HepG2 (cell line): ENCODE data around the gene FAM83F. TPM values are rescaled to one million over a fixed set of nuclear protein-coding genes. Genes with fewer than 3 reads are reported as not detected.

Experiments used
- BORCS8-MEF2B ChIP-seq: sonication (generic); formaldehyde crosslinking; IDR thresholded peaks from 2 replicates; pipeline ENCODE4 v1.8.0; 2022; ENCODE audit warnings: mild to moderate bottlenecking, missing genetic modification reagents
- DMAP1 ChIP-seq: IDR thresholded peaks from 2 replicates; pipeline ENCODE4 v1.6.1; 2016
- DMTF1 ChIP-seq: sonication (generic); formaldehyde crosslinking; IDR thresholded peaks from 2 replicates; pipeline ENCODE4 v1.4.0; 2020; ENCODE audit warnings: mild to moderate bottlenecking, missing genetic modification reagents
- HMG20B ChIP-seq: conservative IDR thresholded peaks from 2 replicates; pipeline ENCODE4 v1.6.1; 2016; ENCODE audit warnings: missing genetic modification reagents, missing compliant biosample characterization
- HNRNPH1 ChIP-seq: fragments of 200-400 bp; formaldehyde crosslinking; optimal IDR thresholded peaks from 2 replicates; pipeline ENCODE3; 2017; ENCODE audit warnings: mild to moderate bottlenecking, low read depth, low read length
- KDM2A ChIP-seq: sonication (generic); formaldehyde crosslinking; IDR thresholded peaks from 2 replicates; pipeline ENCODE4 v1.4.0; 2020; ENCODE audit warnings: low read depth, missing genetic modification reagents, borderline replicate concordance
- MEF2D ChIP-seq: sonication (generic); formaldehyde crosslinking; IDR thresholded peaks from 2 replicates; pipeline ENCODE4 v1.5.1; 2020; ENCODE audit warnings: mild to moderate bottlenecking, missing genetic modification reagents
- NFE2 ChIP-seq: sonication (generic); formaldehyde crosslinking; IDR thresholded peaks from 2 replicates; pipeline ENCODE4 v1.4.0; 2020; ENCODE audit warnings: missing genetic modification reagents
- NFE2L2 ChIP-seq: fragments of 150-350 bp; IDR thresholded peaks from 2 replicates; pipeline ENCODE4 v1.6.1; 2014; ENCODE audit warnings: low read length
- RBAK ChIP-seq: sonication (generic); formaldehyde crosslinking; IDR thresholded peaks from 2 replicates; pipeline ENCODE4 v1.5.1; 2020; ENCODE audit warnings: mild to moderate bottlenecking, missing genetic modification reagents
- RCOR2 ChIP-seq: IDR thresholded peaks from 2 replicates; pipeline ENCODE4 v1.6.1; 2016; ENCODE audit warnings: missing biosample characterization, missing genetic modification reagents
- SMARCC2 ChIP-seq: fragments of 450-650 bp; IDR thresholded peaks from 2 replicates; pipeline ENCODE4 v1.6.1; 2017; ENCODE audit warnings: antibody characterized with exemption, mild to moderate bottlenecking
- TAF15 ChIP-seq: fragments of 200-400 bp; formaldehyde crosslinking; IDR thresholded peaks from one replicate; pipeline ENCODE4 v1.6.1; 2018; ENCODE audit warnings: mild to moderate bottlenecking, low read depth, low read length; ENCODE audit not compliant: poor library complexity, severe bottlenecking
- ZBTB4 ChIP-seq: sonication (generic); formaldehyde crosslinking; IDR thresholded peaks from 2 replicates; pipeline ENCODE4 v1.4.0; 2020; ENCODE audit warnings: missing genetic modification reagents, mild to moderate bottlenecking, borderline replicate concordance
- ZFP90 ChIP-seq: sonication (generic); formaldehyde crosslinking; IDR thresholded peaks from 2 replicates; pipeline ENCODE4 v1.8.0; 2022; ENCODE audit warnings: missing genetic modification reagents, mild to moderate bottlenecking, inconsistent platforms, borderline replicate concordance
- ZNF142 ChIP-seq: sonication (generic); formaldehyde crosslinking; IDR thresholded peaks from 2 replicates; pipeline ENCODE4 v1.4.0; 2020; ENCODE audit warnings: missing genetic modification reagents
- ZNF432 ChIP-seq: sonication (generic); formaldehyde crosslinking; IDR thresholded peaks from 2 replicates; pipeline ENCODE4 v1.5.0; 2020; ENCODE audit warnings: missing genetic modification reagents, mild to moderate bottlenecking, borderline replicate concordance
- ZNF576 ChIP-seq: sonication (generic); formaldehyde crosslinking; IDR thresholded peaks from 2 replicates; pipeline ENCODE4 v1.4.0; 2020; ENCODE audit warnings: mild to moderate bottlenecking, missing genetic modification reagents
- polyA plus RNA-seq, 8 experiments: library from polyadenylated mRNA; depleted of rRNA in 3 of 8; stranded (reverse) in 7 of 8; unstranded in 1 of 8; fragments of >200 nt; fragmentation: Illumina TruSeq in 4 of 8; extraction: Trizol in 4 of 8; gene quantifications; 2 replicates each; pipeline versions ENCODE4 v1.2.1 to v1.2.3, GENCODE V29; 2011 to 2016; ENCODE audit warnings: low read depth in 4 of 8, missing spikeins in 1 of 8, mixed read lengths in 1 of 8; ENCODE audit not compliant: insufficient read depth in 1 of 8
- total RNA-seq, 5 experiments: library from RNA; depleted of rRNA; stranded (reverse); fragments of >200 nt; fragmentation: Illumina TruSeq; extraction: Trizol; gene quantifications; 2 replicates each; pipeline ENCODE4 v1.2.3, GENCODE V29; 2016; ENCODE audit warnings: low read depth in 1 of 5

FAM83F gene
- total and polyA plus RNA-seq, 2 of the 13 experiments (the other 11 are each of a cell fraction or from before 2014, with no cell fraction given) = not detected

- no peak; the same call in 1 of the 2 replicates for TF ChIP-seq ZNF142 (CRISPR knock-in tag)
- TF ChIP-seq HNRNPH1 = no peak
- no peak for TF ChIP-seq NFE2 (CRISPR knock-in tag)
- no peak for TF ChIP-seq SMARCC2
- TF ChIP-seq DMTF1 = no peak
- TF ChIP-seq BORCS8-MEF2B (CRISPR knock-in tag) = no peak
- no peak for TF ChIP-seq RCOR2 (CRISPR knock-in tag)
- no peak for TF ChIP-seq ZBTB4 (CRISPR knock-in tag)
- no peak for TF ChIP-seq ZNF432 (CRISPR knock-in tag)
- no peak for TF ChIP-seq NFE2L2
- no peak for TF ChIP-seq RBAK (CRISPR knock-in tag)
- 0 out of 2 replicates have a peak, but pooled peaks have one; percentile 34 for TF ChIP-seq ZFP90
- TF ChIP-seq KDM2A (CRISPR knock-in tag) = peak; percentile 22; the same call in 1 of the 2 replicates
- no peak for TF ChIP-seq MEF2D (CRISPR knock-in tag)
- TF ChIP-seq ZNF576 = no peak
- TF ChIP-seq DMAP1 (CRISPR knock-in tag) = peak; percentile 76; the same call in 1 of the 2 replicates
- 0 out of 2 replicates have a peak, but pooled peaks have one; percentile 7 for TF ChIP-seq HMG20B (CRISPR knock-in tag)
- no peak for TF ChIP-seq TAF15
These were observed 49.5 kb downstream of the FAM83F start (continued) for GRCh38 chr22:40044102-40044869.
